IPS-20b (cell line): ENCODE data around the gene RNF38.

Experiments
- H3K27ac ChIP-seq: one replicate; pipeline ENCODE4 v1.5.1; 2013; ENCODE audit warnings: low read length
- H3K27me3 ChIP-seq: 2 replicates; pipeline ENCODE4 v1.6.1; 2013; ENCODE audit warnings: mild to moderate bottlenecking, low read length, inconsistent platforms; ENCODE audit not compliant: insufficient read depth
- H3K36me3 ChIP-seq: 2 replicates; pipeline ENCODE4 v1.6.1; 2013; ENCODE audit warnings: low read depth, mild to moderate bottlenecking, inconsistent platforms, low read length, moderate library complexity; ENCODE audit not compliant: insufficient read depth
- H3K4me1 ChIP-seq: 2 replicates; pipeline ENCODE4 v1.6.1; 2013; ENCODE audit warnings: mild to moderate bottlenecking, control low read depth, inconsistent platforms, low read length, moderate library complexity; ENCODE audit not compliant: insufficient read depth
- H3K4me3 ChIP-seq: 2 replicates; pipeline ENCODE4 v1.5.1; 2013; ENCODE audit warnings: mild to moderate bottlenecking, low read length, inconsistent platforms
- H3K9ac ChIP-seq: 2 replicates; pipeline ENCODE4 v1.6.1; 2013; ENCODE audit warnings: low read depth, mild to moderate bottlenecking, inconsistent platforms, low read length, moderate library complexity
- H3K9me3 ChIP-seq: 2 replicates; pipeline ENCODE4 v1.6.1; 2013; ENCODE audit warnings: mild to moderate bottlenecking, low read depth, low read length, inconsistent platforms; ENCODE audit not compliant: insufficient read depth

The RNF38 gene

GRCh38 chr9:36288070-36288469 lies 112.0 kb downstream of the RNF38 start:
- no peaks in the 10 kb centered on the region for H3K36me3 ChIP-seq
- H3K4me3 ChIP-seq: no peak overlapping the region
- H3K27ac ChIP-seq: no peak overlapping the region
- H3K27me3 ChIP-seq: no peaks in the 10 kb centered on the region
- no peaks in the 10 kb centered on the region for H3K9me3 ChIP-seq
- no peak overlapping the region for H3K9ac ChIP-seq
- H3K4me1 ChIP-seq: no peaks in the 10 kb centered on the region
